Measurements from ENCODE around the gene TIAM2. TPM values are rescaled to one million over a fixed set of nuclear protein-coding genes. Genes with fewer than 3 reads are reported as not detected.
A peak's percentile ranks its signal among the peaks of the same experiment; 100 is the strongest.

TIAM2 gene
- total and polyA plus RNA-seq, 8 donors = 1.1 to 44.2 (median 5.5) TPM

DNA sequence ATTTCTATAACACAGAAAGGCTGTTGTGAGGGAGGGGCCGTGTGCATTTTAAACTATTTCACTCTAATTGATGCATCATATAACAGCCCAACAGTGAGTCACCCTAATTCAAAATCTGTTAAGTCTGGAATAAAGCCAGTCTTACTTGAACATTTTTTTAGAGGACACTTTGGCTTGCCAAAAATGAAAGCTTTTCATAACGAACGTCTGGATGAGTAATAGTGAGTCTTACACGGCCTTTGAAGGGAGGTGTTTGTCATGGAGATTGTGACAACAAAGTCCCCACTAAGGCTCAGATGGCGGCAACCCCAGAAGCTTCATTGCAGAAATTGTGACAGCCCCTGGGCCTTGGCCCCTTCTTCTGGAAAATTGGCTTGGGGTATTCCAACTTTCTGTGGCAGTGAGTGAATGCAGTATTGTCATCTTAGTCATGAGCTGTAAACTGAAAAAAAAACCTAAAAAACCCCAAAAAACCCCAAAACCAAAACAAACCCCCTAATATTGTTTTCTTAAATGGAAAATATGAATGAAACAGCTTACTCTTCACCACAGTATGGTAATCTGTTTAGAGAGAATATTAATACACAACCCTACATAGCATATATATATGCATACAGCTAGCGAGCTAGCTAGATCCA lies 176.1 kb downstream of the TIAM2 start:
- intact Hi-C loops (cut with DNase I; ENCODE audit: low total_unique reads) = no loop called here
- WGBS, 5 donors = 11 to 24% (median 22%) methylated on average over 6 of the region's 6 CpGs
- DNase-seq = peak in 1 of 2 donors; percentile 68
- Histone ChIP-seq H3K27me3 (no peaks in the 10 kb centered on the region), H3K27ac (peak overlapping the region in 3 of 5 donors; percentile 35 to 63 (median 40)), H3K4me1 (peaks cover 6 to 36% (median 19%) of the 10 kb centered on the region in 4 donors), H3K36me3 (no peaks in the 10 kb centered on the region), H3K9me3 (no peaks in the 10 kb centered on the region), H3K4me3 (no peak overlapping the region)
- TF ChIP-seq EP300 (IDR thresholded peaks at IDR 0.05) (no peak), POLR2AphosphoS5 (IDR thresholded peaks at IDR 0.05) (peak in 1 of 3 donors; percentile 37)

DNA sequence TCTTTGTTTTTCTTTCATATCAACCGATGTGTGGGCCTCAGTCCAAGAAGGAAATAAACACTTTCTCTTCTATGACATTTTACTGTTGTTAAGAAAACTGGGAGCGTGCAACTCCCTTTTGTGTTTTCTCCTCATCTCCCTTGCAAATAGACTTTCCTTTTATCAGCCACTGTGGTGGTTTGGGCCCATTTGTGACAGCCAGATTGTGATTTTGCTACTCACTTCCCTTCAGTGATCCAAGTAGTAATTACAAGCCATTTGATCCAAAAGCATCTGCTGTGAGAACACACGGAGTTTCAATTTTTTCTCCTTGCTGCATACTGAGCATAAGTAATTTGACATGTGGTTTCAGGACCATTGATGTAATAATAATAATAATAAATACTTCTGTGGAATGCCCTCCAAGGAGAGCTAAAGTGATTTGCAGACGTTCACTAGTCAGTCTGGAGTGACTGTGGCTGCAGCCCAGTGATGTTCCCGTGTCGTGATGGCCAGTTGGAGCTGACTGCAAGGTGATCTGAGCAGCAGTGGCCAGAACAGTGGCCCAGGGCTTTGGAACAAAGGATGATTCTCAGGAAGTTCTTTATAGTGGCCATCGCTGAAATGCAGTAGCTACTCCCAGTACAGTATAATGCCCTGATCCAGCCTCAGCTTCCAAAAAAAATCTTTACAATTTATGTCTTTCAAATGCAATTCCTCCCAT lies 176.8 kb downstream of the TIAM2 start:
- no peaks in the 10 kb centered on the region for H3K36me3 ChIP-seq
- intact Hi-C loops (cut with DNase I; ENCODE audit: low total_unique reads) = no loop called here
- TF ChIP-seq, protein P1, sequence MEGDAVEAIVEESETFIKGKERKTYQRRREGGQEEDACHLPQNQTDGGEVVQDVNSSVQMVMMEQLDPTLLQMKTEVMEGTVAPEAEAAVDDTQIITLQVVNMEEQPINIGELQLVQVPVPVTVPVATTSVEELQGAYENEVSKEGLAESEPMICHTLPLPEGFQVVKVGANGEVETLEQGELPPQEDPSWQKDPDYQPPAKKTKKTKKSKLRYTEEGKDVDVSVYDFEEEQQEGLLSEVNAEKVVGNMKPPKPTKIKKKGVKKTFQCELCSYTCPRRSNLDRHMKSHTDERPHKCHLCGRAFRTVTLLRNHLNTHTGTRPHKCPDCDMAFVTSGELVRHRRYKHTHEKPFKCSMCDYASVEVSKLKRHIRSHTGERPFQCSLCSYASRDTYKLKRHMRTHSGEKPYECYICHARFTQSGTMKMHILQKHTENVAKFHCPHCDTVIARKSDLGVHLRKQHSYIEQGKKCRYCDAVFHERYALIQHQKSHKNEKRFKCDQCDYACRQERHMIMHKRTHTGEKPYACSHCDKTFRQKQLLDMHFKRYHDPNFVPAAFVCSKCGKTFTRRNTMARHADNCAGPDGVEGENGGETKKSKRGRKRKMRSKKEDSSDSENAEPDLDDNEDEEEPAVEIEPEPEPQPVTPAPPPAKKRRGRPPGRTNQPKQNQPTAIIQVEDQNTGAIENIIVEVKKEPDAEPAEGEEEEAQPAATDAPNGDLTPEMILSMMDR (IDR thresholded peaks at IDR 0.05) = no peak
- TF ChIP-seq POLR2AphosphoS5 (IDR thresholded peaks at IDR 0.05) (no peak), POLR2A (IDR thresholded peaks at IDR 0.05) (no peak), EP300 (IDR thresholded peaks at IDR 0.05) (no peak)
- H3K27me3 ChIP-seq = no peaks in the 10 kb centered on the region
- no peaks in the 10 kb centered on the region for H3K9me3 ChIP-seq
- peak in 1 of 2 donors; percentile 69 for DNase-seq
- H3K4me3 ChIP-seq = no peak overlapping the region
- WGBS, 5 donors = 39 to 45% (median 41%) methylated on average over 7 of the region's 7 CpGs
- H3K4me1 ChIP-seq = peaks cover 6 to 36% (median 19%) of the 10 kb centered on the region in 4 donors
- peak overlapping the region in 2 of 5 donors; percentile 40 to 63 for H3K27ac ChIP-seq

GRCh38 chr6:155173488-155173887 lies 178.4 kb downstream of the TIAM2 start:
- TF ChIP-seq, protein P1 (IDR thresholded peaks at IDR 0.05) = no peak
- TF ChIP-seq POLR2A (IDR thresholded peaks at IDR 0.05) (no peak), EP300 (IDR thresholded peaks at IDR 0.05) (no peak), POLR2AphosphoS5 (IDR thresholded peaks at IDR 0.05) (no peak)
- no peak for DNase-seq
- H3K27me3 ChIP-seq = no peaks in the 10 kb centered on the region
- H3K9me3 ChIP-seq = no peaks in the 10 kb centered on the region
- H3K4me3 ChIP-seq = no peak overlapping the region
- no peak overlapping the region for H3K27ac ChIP-seq
- H3K36me3 ChIP-seq = no peaks in the 10 kb centered on the region
- intact Hi-C loops (cut with DNase I; ENCODE audit: low total_unique reads) = no loop called here
- WGBS, 5 donors = 63 to 87% (median 76%) methylated on average over 5 of the region's 5 CpGs
- peaks cover 6 to 36% (median 19%) of the 10 kb centered on the region in 4 donors for H3K4me1 ChIP-seq

DNA sequence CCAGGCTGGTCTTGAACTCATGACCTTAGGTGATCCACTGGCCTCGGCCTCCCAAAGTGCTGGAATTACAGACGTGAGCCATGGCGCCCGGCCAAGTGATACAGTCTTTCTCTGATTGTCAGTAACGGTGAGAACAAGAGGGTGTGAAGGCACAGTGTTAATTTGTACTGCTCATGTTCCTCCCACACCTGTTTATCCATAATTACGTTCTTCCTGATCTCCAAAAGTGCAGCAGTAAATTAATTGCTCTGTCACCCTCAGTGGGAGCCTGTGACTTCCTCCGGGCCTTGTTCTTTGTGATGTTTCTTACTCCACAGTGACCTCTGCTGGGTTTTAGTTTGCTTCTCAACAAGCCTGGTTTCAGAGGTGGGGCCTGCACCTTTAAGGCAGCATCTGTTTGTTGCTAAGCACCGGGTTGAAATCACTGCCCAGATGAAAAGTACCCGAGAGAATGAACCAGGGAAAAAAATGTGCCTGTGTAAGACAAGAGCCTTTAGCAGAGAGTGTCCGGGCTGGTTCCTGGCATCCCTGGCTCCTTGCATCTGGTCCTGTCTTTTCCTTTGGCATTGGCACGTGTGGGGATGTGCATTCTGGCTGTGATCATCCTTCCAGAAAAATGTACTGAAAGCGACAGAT lies 179.6 kb downstream of the TIAM2 start:
- peak; percentile 60 to 93 for DNase-seq
- Histone ChIP-seq H3K27ac (no peak overlapping the region), H3K9me3 (no peaks in the 10 kb centered on the region), H3K27me3 (no peaks in the 10 kb centered on the region), H3K36me3 (peaks cover 0 to 3% (median 0%) of the 10 kb centered on the region in 4 donors), H3K4me3 (no peak overlapping the region), H3K4me1 (peaks cover 6 to 36% (median 19%) of the 10 kb centered on the region in 4 donors)
- intact Hi-C loops (cut with DNase I; ENCODE audit: low total_unique reads) = no loop called here
- no peak for TF ChIP-seq POLR2AphosphoS5 (IDR thresholded peaks at IDR 0.05)
- TF ChIP-seq, protein P1 (IDR thresholded peaks at IDR 0.05) = peak in 5 of 7 experiments; percentile 13 to 73 (median 46)
- 30 to 36% (median 33%) methylated on average over 12 of the region's 12 CpGs for WGBS, 5 donors
